Subcutaneous abdominal adipose tissue (tissue), 5 donors: Measurements from ENCODE around the gene KIR3DL3.
"Not testable (repeated sequence)": the region's sequence is repeated elsewhere in the genome, so short reads cannot be mapped to it uniquely, and the experiment has no call there.

Source experiments
- H3K27ac ChIP-seq: one replicate; pipeline ENCODE4 v1.7.0; 2013; ENCODE audit warnings: low read depth, mild to moderate bottlenecking, inconsistent platforms, low read length, moderate library complexity
- H3K27me3 ChIP-seq, 5 donors: one replicate each; pipeline ENCODE4 v1.7.0; 2013; ENCODE audit warnings: low read length in 5 of 5, inconsistent platforms in 1 of 5; ENCODE audit not compliant: control insufficient read depth in 5 of 5, insufficient read depth in 4 of 5
- H3K36me3 ChIP-seq, 5 donors: one replicate each; pipeline ENCODE4 v1.7.0; 2013; ENCODE audit warnings: low read length in 5 of 5; ENCODE audit not compliant: control insufficient read depth in 5 of 5, insufficient read depth in 5 of 5
- H3K4me1 ChIP-seq, 5 donors: one replicate each; pipeline ENCODE4 v1.7.0; 2013; ENCODE audit warnings: low read length in 5 of 5, mild to moderate bottlenecking in 3 of 5, moderate library complexity in 1 of 5; ENCODE audit not compliant: control insufficient read depth in 5 of 5, insufficient read depth in 5 of 5
- H3K4me3 ChIP-seq, 5 donors: one replicate each; pipeline ENCODE4 v1.7.0; 2013; ENCODE audit warnings: low read length in 5 of 5, low read depth in 1 of 5
- H3K9ac ChIP-seq, 5 donors: one replicate each; pipeline ENCODE4 v1.7.0; 2013; ENCODE audit warnings: low read length in 5 of 5, mild to moderate bottlenecking in 4 of 5, moderate library complexity in 3 of 5
- H3K9me3 ChIP-seq, 5 donors: one replicate each; pipeline ENCODE4 v1.7.0; 2013; ENCODE audit warnings: low read length in 5 of 5; ENCODE audit not compliant: control insufficient read depth in 5 of 5
- donor health status: healthy.
- donor health status: healthy.
- donor health status: healthy.
- donor health status: healthy.
- donor health status: healthy.

The KIR3DL3 gene

DNA sequence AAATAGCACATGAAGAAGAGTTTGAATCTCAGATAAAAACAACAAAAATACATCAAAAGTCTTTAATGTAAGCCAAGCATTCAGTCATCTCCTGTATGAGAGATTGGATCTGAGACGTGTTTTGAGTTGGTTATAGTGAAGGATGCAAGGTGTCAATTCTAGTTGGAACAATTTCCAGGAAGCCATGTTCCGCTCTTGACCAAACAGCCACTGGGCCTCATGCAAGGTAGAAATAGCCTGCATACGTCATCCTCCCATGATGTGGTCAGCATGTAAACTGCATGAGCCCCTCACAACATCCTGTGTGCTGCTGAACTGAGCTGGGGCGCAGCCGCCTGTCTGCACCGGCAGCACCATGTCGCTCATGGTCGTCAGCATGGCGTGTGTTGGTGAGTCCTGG, at the start of gene KIR3DL3:
KIR3DL3 (plus strand) TSS at position 301 of the 400 bp plus-strand sequence; CDS start at position 356, 55 bp downstream.
- H3K4me3 ChIP-seq: no peak within 1 kb of the TSS
- no peaks in the 10 kb centered on the region for H3K4me1 ChIP-seq
- peaks cover 3 to 32% (median 13%) of the 10 kb centered on the region in 5 donors for H3K9me3 ChIP-seq
- no peak within 1 kb of the TSS for H3K9ac ChIP-seq
- no peak within 1 kb of the TSS for H3K27ac ChIP-seq
- peaks cover 0 to 8% (median 0%) of the 10 kb centered on the region in 5 donors for H3K27me3 ChIP-seq
- H3K36me3 ChIP-seq: no peaks in the 10 kb centered on the region

DNA sequence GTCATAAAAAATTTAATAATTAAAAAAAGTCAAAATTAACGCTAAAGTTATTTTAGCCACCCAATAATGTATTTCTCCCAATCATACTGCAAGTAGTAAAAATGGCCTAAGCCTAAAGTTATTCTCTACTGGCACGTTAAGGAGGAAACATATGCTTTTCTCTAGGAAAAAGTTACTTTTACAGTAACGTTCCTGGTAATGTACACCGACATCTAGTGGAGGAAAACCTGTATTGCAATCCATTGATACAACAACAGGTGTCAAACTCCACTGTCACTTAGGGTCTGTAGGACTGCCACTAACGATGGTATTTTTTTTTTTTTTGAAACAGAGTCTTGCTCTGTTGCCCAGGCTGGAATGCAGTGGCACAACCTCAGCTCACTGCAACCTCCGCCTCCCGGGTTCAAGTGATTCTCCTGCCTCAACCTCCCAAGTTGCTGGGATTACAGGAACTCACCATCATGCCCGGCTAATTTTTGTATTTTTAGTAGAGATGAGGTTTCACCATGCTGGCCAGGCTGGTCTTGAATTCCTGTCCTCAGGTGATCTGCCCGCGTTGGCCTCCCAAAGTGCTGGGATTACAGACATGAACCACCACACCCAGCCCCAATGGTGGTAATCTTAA, 47.9 kb upstream of the KIR3DL3 start:
- H3K27ac ChIP-seq, H3K27me3 ChIP-seq, H3K4me3 ChIP-seq, H3K9me3 ChIP-seq, H3K4me1 ChIP-seq, H3K9ac ChIP-seq, H3K36me3 ChIP-seq: not testable (repeated sequence)

DNA sequence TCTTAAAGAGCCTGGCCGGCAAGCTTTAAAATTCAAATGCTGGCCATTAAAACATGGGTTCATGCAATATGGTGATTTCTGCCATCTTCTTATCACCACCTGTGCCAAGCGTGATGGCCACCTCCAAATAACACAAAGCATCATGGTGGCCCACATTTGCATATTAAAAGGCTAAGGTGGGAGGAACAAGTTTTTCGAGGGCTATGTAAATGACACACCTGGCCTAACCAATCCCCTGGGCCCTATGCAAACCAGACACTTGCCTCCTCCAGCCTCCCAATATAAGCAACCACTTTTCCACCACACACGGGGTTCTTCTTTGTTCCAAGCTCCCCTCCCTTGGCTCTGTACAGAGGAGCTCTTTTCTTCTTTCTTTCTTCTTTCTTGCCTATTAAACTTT, 47.0 kb upstream of the KIR3DL3 start:
- Histone ChIP-seq H3K27ac (no peak overlapping the region), H3K9ac (no peak overlapping the region), H3K4me3 (no peak overlapping the region), H3K27me3 (peaks cover 0 to 11% (median 3%) of the 10 kb centered on the region in 5 donors), H3K36me3 (no peaks in the 10 kb centered on the region), H3K4me1 (no peaks in the 10 kb centered on the region), H3K9me3 (no peaks in the 10 kb centered on the region)

DNA sequence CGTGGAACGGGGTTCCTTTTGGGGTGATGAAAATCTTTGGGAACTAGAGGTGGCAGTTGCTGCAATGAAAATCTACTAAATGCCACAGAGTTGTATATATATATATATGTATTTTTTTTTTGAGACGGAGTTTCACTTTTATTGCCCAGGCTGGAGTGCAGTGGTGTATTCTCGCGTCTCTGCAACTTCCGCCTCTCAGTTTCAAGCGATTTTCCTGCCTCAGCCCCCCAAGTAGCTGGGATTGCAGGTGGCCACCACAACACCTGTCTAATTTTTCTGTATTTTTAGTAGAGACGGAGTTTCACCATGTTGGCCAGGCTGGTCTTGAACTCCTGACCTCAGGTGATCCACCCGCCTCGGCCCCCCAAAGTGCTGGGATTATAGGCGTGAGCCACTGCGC, 42.6 kb upstream of the KIR3DL3 start:
- H3K27ac ChIP-seq, H3K4me1 ChIP-seq, H3K4me3 ChIP-seq, H3K9ac ChIP-seq, H3K9me3 ChIP-seq, H3K36me3 ChIP-seq: not testable (repeated sequence)
- peaks cover 0 to 11% (median 3%) of the 10 kb centered on the region in 5 donors for H3K27me3 ChIP-seq

DNA sequence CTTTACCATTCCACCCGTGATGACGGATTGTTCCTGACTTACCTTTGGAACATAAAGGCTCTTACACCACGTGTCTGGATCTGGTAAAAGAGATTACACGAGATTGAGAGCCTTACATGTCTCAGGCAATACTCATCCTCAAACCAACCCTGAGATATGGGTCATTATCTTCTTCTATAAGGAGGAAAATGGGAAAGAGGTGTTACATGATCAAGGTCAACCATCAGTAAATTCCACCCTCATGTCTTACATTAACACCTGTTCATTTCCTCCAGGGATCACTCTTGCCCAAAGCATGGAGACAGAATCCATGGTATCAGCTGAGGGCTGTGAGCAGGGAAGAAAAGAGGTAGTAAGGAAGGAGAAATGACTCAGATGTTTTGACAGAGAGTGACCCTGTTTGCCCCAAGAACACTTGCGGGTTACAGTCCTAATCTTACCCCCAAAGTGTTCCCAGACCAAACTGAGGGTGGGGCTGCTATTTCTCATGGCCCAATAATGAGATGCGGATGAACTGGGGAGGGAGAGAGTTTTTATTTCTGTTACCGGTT, 41.9 kb upstream of the KIR3DL3 start:
- H3K4me3 ChIP-seq: no peak overlapping the region
- no peak overlapping the region for H3K27ac ChIP-seq
- peaks cover 0 to 5% (median 0%) of the 10 kb centered on the region in 5 donors for H3K9me3 ChIP-seq
- no peaks in the 10 kb centered on the region for H3K36me3 ChIP-seq
- H3K27me3 ChIP-seq: peaks cover 0 to 11% (median 3%) of the 10 kb centered on the region in 5 donors
- H3K4me1 ChIP-seq: no peaks in the 10 kb centered on the region
- H3K9ac ChIP-seq: no peak overlapping the region

DNA sequence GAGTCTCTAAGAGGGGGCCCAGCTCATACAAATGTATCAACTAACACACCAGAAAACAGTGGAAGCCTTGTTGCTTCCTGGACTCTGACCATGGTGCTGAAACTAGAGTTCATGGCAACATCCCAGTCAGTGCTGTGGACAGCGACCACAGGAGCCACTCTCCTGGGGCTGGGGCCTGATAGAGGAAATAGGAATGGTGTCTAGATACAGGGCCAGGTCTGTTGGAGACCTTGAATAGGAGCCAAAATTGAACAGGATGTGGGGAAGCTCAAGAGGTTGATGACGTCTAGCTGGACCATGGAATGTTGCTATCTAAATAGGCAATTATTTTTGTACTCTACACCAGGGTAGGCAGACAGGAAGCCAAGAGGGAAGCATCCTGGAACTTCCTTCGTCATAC, 39.7 kb upstream of the KIR3DL3 start:
- H3K36me3 ChIP-seq: no peaks in the 10 kb centered on the region
- no peak overlapping the region for H3K4me3 ChIP-seq
- no peak overlapping the region for H3K27ac ChIP-seq
- H3K4me1 ChIP-seq: no peaks in the 10 kb centered on the region
- H3K27me3 ChIP-seq: peaks cover 0 to 7% (median 5%) of the 10 kb centered on the region in 5 donors
- H3K9ac ChIP-seq: no peak overlapping the region
- H3K9me3 ChIP-seq: peaks cover 0 to 5% (median 0%) of the 10 kb centered on the region in 5 donors

DNA sequence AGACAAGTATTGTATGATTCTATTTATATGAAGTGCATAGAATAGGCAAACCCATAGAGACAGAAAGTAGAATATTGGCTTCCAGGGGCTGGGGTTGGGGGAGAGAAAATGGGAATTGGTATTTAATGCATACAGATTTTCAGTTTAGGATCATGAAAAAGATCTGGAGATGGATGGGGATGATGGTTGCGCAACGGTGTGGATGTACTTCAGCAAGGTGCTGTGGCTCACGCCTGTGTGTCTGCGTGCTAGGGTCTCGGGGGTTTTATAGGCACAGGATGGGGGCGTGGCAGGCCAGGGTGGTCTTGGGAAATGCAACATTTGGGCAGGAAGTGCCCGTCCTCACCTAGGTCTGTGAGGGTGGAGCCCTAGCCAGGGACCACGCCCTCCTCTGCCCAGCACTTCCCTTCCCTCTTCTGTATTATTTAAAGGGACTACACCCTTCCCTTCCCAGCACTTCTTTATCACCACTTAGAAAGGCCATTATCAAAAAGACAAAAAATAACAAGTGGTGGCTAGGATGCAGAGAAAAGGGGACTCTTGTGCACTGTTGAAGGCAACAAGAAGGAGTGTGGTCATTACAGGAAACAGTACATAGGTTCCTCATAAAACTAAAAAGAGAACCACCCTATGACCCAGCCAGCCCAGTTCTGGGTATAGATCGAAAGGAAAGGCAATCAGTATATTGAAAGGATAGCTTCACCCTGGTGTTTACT, 32.5 kb upstream of the KIR3DL3 start:
- peaks cover 0 to 13% (median 6%) of the 10 kb centered on the region in 5 donors for H3K27me3 ChIP-seq
- no peak overlapping the region for H3K9ac ChIP-seq
- H3K9me3 ChIP-seq: peaks cover 0 to 2% (median 0%) of the 10 kb centered on the region in 5 donors
- H3K27ac ChIP-seq: no peak overlapping the region
- H3K4me3 ChIP-seq: no peak overlapping the region
- no peaks in the 10 kb centered on the region for H3K36me3 ChIP-seq
- H3K4me1 ChIP-seq: no peaks in the 10 kb centered on the region

DNA sequence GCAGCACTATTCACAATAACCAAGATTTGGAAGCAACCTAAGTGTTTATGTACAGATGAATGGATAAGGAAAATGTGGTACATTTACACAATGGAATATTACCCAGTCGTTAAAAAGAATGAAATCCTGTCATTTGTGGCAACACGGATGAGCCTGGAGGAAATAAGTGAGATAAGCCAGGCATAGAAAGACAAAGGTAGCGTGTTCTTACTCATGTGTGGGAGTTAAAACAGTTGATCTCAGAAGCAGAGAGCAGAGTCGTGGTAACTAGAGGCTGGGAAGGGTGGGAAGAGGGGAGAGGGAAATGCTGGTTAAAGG, 32.0 kb upstream of the KIR3DL3 start:
- H3K4me1 ChIP-seq: no peaks in the 10 kb centered on the region
- H3K9me3 ChIP-seq: peaks cover 0 to 2% (median 0%) of the 10 kb centered on the region in 5 donors
- no peak overlapping the region for H3K4me3 ChIP-seq
- peaks cover 0 to 13% (median 4%) of the 10 kb centered on the region in 5 donors for H3K27me3 ChIP-seq
- no peaks in the 10 kb centered on the region for H3K36me3 ChIP-seq
- no peak overlapping the region for H3K27ac ChIP-seq
- no peak overlapping the region for H3K9ac ChIP-seq

DNA sequence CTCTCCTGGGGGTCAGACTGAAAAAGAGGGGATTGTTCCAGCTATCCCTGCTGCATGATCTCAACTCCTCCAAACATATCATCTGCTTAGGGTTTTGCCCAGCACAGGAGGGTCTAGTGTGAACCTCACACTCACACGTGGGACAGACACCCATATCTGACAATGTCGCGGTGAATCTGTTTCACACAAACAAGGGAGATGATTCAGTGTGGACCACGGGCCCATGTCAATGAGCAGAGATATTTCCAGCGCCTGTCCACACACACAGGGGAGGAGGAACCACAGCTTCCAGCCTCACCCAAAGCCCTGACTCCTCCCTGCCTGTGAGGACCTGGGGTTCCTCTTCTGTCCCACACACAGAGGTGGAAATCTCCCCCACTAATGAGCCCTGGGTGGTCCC, 29.6 kb upstream of the KIR3DL3 start:
- Histone ChIP-seq H3K4me3 (no peak overlapping the region), H3K27me3 (peaks cover 0 to 21% (median 4%) of the 10 kb centered on the region in 5 donors), H3K36me3 (no peaks in the 10 kb centered on the region), H3K4me1 (no peaks in the 10 kb centered on the region), H3K9me3 (peaks cover 0 to 2% (median 0%) of the 10 kb centered on the region in 5 donors), H3K9ac (no peak overlapping the region), H3K27ac (no peak overlapping the region)

DNA sequence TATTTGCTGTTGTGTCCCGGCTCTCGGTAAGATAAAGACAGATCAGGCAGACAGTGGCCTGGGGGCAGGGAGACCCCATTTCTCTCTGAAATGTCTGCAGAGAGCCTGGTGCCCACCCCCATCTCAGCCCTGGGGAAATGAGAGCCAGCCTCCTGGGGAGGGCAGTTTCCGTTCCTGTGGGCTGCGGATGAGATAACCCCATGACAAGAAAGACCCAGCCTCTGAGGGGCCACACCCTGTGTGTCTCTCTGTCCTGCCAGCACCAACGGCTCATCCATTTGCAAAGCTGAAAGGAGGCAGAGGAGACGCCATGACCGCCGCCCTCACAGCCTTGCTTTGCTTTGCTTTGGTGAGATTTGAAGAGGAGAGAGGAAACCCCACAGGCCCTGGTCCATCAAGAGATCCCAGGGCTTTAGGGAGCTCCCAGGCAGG, 28.1 kb upstream of the KIR3DL3 start:
- H3K27me3 ChIP-seq: peaks cover 3 to 21% (median 5%) of the 10 kb centered on the region in 5 donors
- H3K9ac ChIP-seq: no peak overlapping the region
- H3K36me3 ChIP-seq: no peaks in the 10 kb centered on the region
- no peak overlapping the region for H3K4me3 ChIP-seq
- H3K4me1 ChIP-seq: no peaks in the 10 kb centered on the region
- H3K9me3 ChIP-seq: peaks cover 0 to 2% (median 0%) of the 10 kb centered on the region in 5 donors
- H3K27ac ChIP-seq: no peak overlapping the region
